Measurements from ENCODE around the gene CEP164. TPM values are rescaled to one million over a fixed set of nuclear protein-coding genes. Genes with fewer than 3 reads are reported as not detected.

CEP164 gene
- total RNA-seq, 1 donor from 2014 or later, result 21.6 TPM

GRCh38 chr11:117444256-117444655 lies 116.6 kb downstream of the CEP164 start:
- TF ChIP-seq POLR2AphosphoS5 (IDR thresholded peaks at IDR 0.05; ENCODE audit: insufficient read depth in 1 of 2, low read depth in 1 of 2) (no peak), POLR2A (IDR thresholded peaks at IDR 0.05) (no peak)
- TF ChIP-seq, protein P1, sequence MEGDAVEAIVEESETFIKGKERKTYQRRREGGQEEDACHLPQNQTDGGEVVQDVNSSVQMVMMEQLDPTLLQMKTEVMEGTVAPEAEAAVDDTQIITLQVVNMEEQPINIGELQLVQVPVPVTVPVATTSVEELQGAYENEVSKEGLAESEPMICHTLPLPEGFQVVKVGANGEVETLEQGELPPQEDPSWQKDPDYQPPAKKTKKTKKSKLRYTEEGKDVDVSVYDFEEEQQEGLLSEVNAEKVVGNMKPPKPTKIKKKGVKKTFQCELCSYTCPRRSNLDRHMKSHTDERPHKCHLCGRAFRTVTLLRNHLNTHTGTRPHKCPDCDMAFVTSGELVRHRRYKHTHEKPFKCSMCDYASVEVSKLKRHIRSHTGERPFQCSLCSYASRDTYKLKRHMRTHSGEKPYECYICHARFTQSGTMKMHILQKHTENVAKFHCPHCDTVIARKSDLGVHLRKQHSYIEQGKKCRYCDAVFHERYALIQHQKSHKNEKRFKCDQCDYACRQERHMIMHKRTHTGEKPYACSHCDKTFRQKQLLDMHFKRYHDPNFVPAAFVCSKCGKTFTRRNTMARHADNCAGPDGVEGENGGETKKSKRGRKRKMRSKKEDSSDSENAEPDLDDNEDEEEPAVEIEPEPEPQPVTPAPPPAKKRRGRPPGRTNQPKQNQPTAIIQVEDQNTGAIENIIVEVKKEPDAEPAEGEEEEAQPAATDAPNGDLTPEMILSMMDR (IDR thresholded peaks at IDR 0.05), result no peak
- Histone ChIP-seq H3K27ac (no peak overlapping the region), H3K36me3 (no peaks in the 10 kb centered on the region), H3K9me3 (no peaks in the 10 kb centered on the region), H3K27me3 (no peaks in the 10 kb centered on the region), H3K4me1 (peaks cover 6% of the 10 kb centered on the region), H3K4me3 (no peak overlapping the region)
- intact Hi-C loops (cut with DNase I), result no loop called here
- DNase-seq (ENCODE audit: extremely low spot score in 2 of 2), result no peak

DNA sequence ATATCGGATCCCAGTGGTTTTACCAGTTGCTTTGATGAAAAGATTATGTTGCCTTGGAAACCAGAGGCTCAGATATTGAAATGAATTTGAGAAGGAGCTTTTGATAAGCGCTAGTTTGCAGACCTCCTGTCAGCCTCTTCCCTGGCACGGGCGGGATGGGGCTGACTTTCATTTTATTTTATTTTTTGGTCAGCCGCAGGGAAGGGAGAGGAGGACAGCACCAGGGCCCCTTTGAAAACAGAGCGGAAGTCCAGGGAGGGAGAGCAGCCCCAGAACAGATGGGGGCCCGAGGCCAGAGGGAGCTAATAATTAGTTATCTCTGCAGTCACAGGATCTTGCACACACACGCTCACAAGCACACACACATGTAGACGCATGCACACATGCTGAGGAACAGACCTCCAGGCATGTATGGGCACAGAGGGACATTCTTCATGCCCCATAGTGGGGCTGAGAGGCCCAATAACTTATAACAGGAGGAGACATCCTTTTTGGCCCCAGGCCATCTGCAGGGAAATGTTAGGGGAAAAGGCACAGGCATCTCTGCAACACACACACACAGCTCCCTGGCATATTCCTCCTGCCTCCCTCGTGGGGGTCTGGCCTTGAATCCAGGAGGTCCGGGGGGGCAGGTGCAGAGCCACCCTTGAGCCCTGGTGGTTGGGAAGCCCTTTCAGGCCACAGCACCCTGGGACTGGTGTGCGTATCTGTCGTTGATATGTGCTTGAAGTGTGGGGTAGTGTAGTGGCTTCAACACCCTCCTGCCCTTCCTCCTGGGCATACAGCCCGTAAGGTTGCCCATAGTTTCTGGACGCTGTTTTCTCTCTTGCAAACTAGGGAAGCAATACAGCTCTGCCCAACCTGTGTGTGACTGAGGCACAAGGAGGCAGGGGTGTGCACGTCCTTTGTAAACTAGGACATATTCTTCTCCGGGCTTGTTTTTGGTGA lies 117.3 kb downstream of the CEP164 start:
- Histone ChIP-seq H3K4me1 (peaks cover 6% of the 10 kb centered on the region), H3K4me3 (no peak overlapping the region), H3K9me3 (no peaks in the 10 kb centered on the region), H3K36me3 (no peaks in the 10 kb centered on the region), H3K27ac (no peak overlapping the region), H3K27me3 (no peaks in the 10 kb centered on the region)
- intact Hi-C loops (cut with DNase I), result no loop called here
- TF ChIP-seq POLR2AphosphoS5 (IDR thresholded peaks at IDR 0.05; ENCODE audit: insufficient read depth in 1 of 2, low read depth in 1 of 2), result no peak
- no peak for DNase-seq (ENCODE audit: extremely low spot score in 2 of 2)

- H3K27ac ChIP-seq, result no peak overlapping the region
- H3K9me3 ChIP-seq, result no peaks in the 10 kb centered on the region
- no peak for DNase-seq (ENCODE audit: extremely low spot score in 2 of 2)
- H3K4me3 ChIP-seq, result no peak overlapping the region
- H3K27me3 ChIP-seq, result no peaks in the 10 kb centered on the region
- H3K36me3 ChIP-seq, result no peaks in the 10 kb centered on the region
- intact Hi-C loops (cut with DNase I), result no loop called here
- TF ChIP-seq POLR2AphosphoS5 (IDR thresholded peaks at IDR 0.05; ENCODE audit: insufficient read depth in 1 of 2, low read depth in 1 of 2) (no peak), POLR2A (IDR thresholded peaks at IDR 0.05) (no peak)
- TF ChIP-seq, protein P1 (IDR thresholded peaks at IDR 0.05), result no peak
- peaks cover 6% of the 10 kb centered on the region for H3K4me1 ChIP-seq
Observed at GRCh38 chr11:117449111-117449693, 121.5 kb downstream of the CEP164 start.

DNA sequence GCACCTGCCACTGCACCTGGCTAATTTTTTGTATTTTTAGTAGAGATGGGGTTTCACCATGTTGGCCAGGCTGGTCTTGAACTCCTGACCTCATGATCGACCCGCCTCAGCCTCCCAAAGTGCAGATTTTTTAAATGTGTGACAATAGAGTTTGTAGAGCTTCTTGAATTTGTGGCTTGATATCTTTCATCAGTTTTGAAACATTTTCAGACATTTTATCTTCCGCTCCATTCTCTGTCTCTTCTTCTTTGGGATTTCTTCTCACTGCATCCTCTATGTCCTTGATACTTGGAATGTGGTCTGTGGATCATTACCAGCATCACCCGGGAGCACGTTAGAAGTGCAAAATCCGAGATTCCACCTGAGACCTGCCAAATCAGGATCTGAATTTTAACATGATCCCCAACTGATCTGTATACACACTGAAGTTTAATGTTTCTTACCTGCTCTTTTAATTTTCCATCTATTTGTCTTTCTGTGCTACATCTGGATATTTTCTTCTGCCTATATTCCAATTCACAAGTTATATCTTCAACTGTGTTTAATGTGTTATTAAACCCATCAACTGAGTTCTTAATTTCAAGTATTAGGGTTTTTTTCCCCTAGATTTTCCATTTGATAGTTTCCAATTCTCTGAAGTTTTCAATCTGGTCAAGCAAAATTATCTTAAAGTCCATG lies 126.4 kb downstream of the CEP164 start:
- no peak for DNase-seq (ENCODE audit: extremely low spot score in 2 of 2)
- H3K4me1 ChIP-seq, result no peaks in the 10 kb centered on the region
- H3K36me3 ChIP-seq, result no peaks in the 10 kb centered on the region
- no peaks in the 10 kb centered on the region for H3K9me3 ChIP-seq
- no peaks in the 10 kb centered on the region for H3K27me3 ChIP-seq
- intact Hi-C loops (cut with DNase I), result no loop called here
- H3K4me3 ChIP-seq, result no peak overlapping the region
- no peak overlapping the region for H3K27ac ChIP-seq
- TF ChIP-seq, protein P1 (IDR thresholded peaks at IDR 0.05), result no peak
- TF ChIP-seq POLR2A (IDR thresholded peaks at IDR 0.05), result no peak
- TF ChIP-seq POLR2AphosphoS5 (IDR thresholded peaks at IDR 0.05; ENCODE audit: insufficient read depth in 1 of 2, low read depth in 1 of 2), result no peak

DNA sequence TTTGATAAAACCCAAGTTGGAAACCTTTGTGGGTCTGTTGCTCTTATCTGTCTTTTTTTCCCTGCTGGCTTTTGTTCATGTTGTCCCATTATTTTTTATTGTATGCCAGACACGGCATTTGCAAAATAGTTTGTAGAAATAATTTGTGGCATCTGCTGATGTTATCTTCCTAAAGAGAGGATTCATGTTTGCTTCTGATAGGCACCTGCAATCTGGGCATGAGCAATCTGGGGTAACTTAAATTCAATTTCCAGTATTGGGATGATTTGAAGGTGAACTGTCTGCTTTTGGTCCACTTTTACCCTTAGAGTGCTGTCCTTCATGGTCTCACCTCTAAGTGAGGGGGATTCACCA lies 126.9 kb downstream of the CEP164 start:
- H3K27me3 ChIP-seq, result no peaks in the 10 kb centered on the region
- intact Hi-C loops (cut with DNase I), result no loop called here
- H3K4me3 ChIP-seq, result no peak overlapping the region
- H3K36me3 ChIP-seq, result no peaks in the 10 kb centered on the region
- no peaks in the 10 kb centered on the region for H3K4me1 ChIP-seq
- H3K9me3 ChIP-seq, result no peaks in the 10 kb centered on the region
- H3K27ac ChIP-seq, result no peak overlapping the region
- DNase-seq (ENCODE audit: extremely low spot score in 2 of 2), result no peak
- TF ChIP-seq, protein P1 (IDR thresholded peaks at IDR 0.05), result no peak
- no peak for TF ChIP-seq POLR2A (IDR thresholded peaks at IDR 0.05)
- no peak for TF ChIP-seq POLR2AphosphoS5 (IDR thresholded peaks at IDR 0.05; ENCODE audit: insufficient read depth in 1 of 2, low read depth in 1 of 2)

Data from vagina (tissue), 2 donors.